Measurements from ENCODE around the gene RYR2. TPM values are rescaled to one million over a fixed set of nuclear protein-coding genes. Genes with fewer than 3 reads are reported as not detected.
"Not testable (repeated sequence)": the region's sequence is repeated elsewhere in the genome, so short reads cannot be mapped to it uniquely, and the experiment has no call there.

The RYR2 gene
- total RNA-seq, 1 donor from 2014 or later = 15.2 TPM

DNA sequence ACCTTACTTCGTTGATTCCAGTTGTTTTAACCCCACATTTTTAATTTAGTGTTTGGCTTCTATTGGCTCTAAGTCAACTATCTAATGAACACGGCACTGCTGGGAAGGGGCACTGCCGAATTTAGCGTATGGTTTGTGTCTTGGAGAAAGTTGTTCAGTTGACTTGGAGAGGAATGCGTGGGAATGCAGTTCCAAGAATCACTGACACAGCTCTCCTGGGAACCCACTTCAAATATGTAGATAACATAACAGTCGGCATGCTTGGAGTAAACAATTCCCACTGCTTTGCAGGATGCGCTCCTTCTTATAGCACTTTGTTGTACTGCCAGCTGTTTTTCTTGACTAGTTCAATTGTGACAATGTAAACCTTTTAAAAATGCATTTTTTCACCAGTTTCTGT, 104.3 kb downstream of the RYR2 start:
- H3K4me1 ChIP-seq = peaks cover 2 to 6% of the 10 kb centered on the region in 2 donors

DNA sequence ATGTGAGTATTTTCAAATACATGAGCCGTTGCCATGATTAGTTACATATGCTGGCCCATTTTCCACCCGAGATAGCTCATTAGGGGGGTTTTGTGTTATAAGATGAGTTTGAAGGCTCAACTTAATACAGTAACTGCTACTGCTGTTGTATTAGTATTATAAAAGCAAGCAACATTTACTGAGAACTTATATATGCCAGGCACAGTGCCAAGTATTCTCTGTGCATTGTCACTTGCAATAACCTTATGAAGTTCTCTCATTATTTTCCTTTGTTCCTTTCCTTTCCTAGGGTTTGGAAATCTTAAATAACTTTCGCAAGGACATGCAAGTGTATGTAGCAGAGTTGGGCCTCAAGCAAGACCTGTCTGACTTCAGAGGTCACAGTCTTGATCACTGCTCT, 107.9 kb downstream of the RYR2 start:
- no peak overlapping the region for H3K4me3 ChIP-seq
- H3K27me3 ChIP-seq = no peaks in the 10 kb centered on the region
- H3K36me3 ChIP-seq = no peaks in the 10 kb centered on the region
- DNase-seq (ENCODE audit: low spot score in 2 of 2) = no peak
- no peaks in the 10 kb centered on the region for H3K9me3 ChIP-seq
- H3K4me1 ChIP-seq = no peaks in the 10 kb centered on the region
- intact Hi-C loops (cut with DNase I) = no loop called here
- H3K27ac ChIP-seq = no peak overlapping the region
- TF ChIP-seq, protein P1, sequence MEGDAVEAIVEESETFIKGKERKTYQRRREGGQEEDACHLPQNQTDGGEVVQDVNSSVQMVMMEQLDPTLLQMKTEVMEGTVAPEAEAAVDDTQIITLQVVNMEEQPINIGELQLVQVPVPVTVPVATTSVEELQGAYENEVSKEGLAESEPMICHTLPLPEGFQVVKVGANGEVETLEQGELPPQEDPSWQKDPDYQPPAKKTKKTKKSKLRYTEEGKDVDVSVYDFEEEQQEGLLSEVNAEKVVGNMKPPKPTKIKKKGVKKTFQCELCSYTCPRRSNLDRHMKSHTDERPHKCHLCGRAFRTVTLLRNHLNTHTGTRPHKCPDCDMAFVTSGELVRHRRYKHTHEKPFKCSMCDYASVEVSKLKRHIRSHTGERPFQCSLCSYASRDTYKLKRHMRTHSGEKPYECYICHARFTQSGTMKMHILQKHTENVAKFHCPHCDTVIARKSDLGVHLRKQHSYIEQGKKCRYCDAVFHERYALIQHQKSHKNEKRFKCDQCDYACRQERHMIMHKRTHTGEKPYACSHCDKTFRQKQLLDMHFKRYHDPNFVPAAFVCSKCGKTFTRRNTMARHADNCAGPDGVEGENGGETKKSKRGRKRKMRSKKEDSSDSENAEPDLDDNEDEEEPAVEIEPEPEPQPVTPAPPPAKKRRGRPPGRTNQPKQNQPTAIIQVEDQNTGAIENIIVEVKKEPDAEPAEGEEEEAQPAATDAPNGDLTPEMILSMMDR (IDR thresholded peaks at IDR 0.05) = no peak

More for the DNA sequence above, 104.3 kb downstream of the RYR2 start:
- no peaks in the 10 kb centered on the region for H3K27me3 ChIP-seq
- peak overlapping the region in 1 of 2 donors; percentile 41 for H3K4me3 ChIP-seq
- H3K36me3 ChIP-seq = no peaks in the 10 kb centered on the region
- intact Hi-C loops (cut with DNase I) = no loop called here
- peak overlapping the region in 1 of 2 donors; percentile 25 for H3K27ac ChIP-seq
- TF ChIP-seq, protein P1 (IDR thresholded peaks at IDR 0.05) = no peak
- no peaks in the 10 kb centered on the region for H3K9me3 ChIP-seq
- peak in 1 of 2 donors; percentile 65 for DNase-seq (ENCODE audit: low spot score in 2 of 2)

DNA sequence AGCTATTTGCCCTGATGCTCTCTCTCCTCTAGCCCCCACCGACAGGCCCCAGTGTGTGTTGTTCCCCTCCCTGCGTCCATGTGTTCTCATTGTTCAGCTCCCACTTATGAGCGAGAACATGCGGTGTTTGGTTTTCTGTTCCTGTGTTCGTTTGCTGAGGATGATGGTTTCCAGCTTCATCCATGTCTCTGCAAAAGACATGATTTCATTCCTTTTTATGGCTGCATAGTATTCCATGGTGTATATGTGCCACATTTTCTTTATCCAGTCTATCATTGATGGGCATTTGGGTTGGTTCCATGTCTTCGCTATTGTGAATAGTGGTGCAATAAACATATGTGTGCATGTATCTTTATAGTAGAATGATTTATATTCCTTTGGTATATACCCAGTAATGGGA, 110.0 kb downstream of the RYR2 start:
- intact Hi-C loops (cut with DNase I); H3K27me3 ChIP-seq; DNase-seq (ENCODE audit: low spot score in 2 of 2); H3K4me3 ChIP-seq; H3K9me3 ChIP-seq; H3K36me3 ChIP-seq; H3K4me1 ChIP-seq; H3K27ac ChIP-seq: not testable (repeated sequence)

DNA sequence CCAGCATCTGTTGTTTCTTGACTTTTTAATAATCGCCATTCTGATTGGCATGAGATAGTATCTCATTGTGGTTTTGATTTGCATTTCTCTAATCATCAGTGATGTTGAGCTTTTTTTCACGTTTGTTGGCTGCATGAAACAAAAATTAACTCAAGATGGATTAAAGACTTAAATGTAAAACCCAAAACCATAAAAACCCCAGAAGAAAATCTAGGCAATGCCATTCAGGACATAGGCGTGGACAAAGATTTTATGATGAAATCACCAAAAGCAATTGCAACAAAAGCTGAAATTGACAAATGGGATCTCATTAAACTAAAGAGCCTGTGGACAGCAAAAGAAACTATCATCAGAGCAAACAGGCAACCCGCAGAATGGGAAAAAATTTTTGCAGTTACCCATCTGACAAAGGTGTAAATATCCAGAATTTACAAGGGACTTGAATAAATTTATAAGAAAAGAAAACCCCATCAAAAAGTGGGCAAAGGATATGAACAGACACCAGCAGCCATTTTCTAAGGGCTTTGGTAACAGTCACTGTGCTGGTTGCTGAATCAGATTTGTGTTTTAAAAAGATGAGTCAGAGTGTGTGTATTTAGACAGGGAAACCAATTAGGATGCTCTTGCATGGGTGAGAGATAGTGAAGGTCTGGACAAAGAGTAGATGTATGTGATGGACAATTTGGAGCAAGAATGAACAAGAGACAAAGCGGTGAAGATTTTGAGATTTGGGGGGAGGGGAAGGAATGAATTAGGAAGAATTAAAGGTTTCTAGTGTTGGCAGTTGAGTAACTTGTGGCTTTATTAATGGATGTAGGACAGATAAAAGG, 110.7 kb downstream of the RYR2 start:
- H3K27me3 ChIP-seq = no peaks in the 10 kb centered on the region
- TF ChIP-seq, protein P1 (IDR thresholded peaks at IDR 0.05) = no peak
- no peaks in the 10 kb centered on the region for H3K4me1 ChIP-seq
- H3K27ac ChIP-seq = no peak overlapping the region
- H3K36me3 ChIP-seq = no peaks in the 10 kb centered on the region
- no peaks in the 10 kb centered on the region for H3K9me3 ChIP-seq
- no peak for DNase-seq (ENCODE audit: low spot score in 2 of 2)
- H3K4me3 ChIP-seq = no peak overlapping the region
- intact Hi-C loops (cut with DNase I) = no loop called here

DNA sequence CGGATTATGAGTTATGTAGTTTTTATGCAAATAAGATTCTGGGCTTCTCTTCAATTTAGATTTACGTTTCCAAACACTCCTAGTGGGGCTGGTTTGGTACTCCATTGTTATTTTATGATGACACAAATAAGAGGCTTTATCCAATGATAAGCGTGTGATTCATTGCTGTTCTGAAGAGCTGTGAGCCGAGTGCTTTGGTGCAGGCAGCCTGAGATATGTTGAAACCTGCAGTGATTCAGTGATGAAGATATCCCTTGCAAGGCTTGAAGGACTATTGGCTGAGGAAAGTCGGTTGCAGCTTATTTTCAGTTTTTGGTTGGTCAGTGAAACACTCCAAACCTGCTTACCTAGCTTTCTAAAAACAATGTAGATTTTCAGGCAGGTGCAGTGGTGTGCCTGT, 112.2 kb downstream of the RYR2 start:
- TF ChIP-seq, protein P1 (IDR thresholded peaks at IDR 0.05) = no peak
- H3K4me3 ChIP-seq = no peak overlapping the region
- no peak for DNase-seq (ENCODE audit: low spot score in 2 of 2)
- no peak overlapping the region for H3K27ac ChIP-seq
- no peaks in the 10 kb centered on the region for H3K27me3 ChIP-seq
- no peaks in the 10 kb centered on the region for H3K9me3 ChIP-seq
- no peaks in the 10 kb centered on the region for H3K4me1 ChIP-seq
- intact Hi-C loops (cut with DNase I) = no loop called here
- no peaks in the 10 kb centered on the region for H3K36me3 ChIP-seq

DNA sequence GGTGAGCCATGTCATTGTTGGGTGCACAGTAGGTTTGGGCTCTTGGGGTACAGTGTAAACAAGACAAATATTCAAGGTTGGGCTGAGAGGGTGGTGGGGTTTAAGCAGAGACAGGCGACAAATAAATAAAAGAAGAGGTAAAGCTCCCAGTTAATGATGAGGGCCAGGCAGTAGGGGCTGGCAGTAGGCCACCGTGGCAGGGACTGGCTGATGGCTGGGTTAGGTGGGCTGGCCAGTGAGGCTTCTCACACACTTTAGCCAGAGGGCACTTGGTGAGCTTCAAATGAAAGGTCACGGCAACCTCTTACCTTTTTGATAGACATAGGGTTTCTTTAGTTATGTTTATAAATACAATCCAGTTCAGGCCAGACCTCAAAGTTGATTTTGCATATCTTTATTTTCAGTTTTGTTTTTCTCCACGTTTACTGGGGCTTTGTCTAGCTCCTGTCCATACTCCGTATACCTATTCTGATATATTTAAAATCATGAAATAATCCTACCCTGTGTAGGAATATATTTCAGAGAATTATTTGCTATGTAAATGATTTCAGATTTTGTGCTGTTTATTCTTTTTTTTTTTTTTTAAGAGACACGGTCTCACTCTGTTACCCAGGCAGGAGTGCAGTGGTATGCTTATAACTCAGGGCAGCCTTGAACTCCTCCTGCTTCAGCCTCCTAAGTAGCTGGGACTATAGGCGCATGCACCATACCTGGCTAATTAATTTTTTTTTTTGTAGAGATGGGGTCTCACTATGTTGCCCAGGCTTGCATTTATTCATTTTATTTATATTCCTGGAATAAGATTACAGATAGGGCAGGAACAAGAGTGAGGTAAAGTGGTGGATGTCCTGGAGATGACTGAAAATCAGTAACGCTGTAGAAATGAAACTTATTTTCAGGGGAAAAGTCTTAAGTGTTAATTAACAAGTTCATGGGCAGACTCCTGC, 122.7 kb downstream of the RYR2 start:
- no peaks in the 10 kb centered on the region for H3K36me3 ChIP-seq
- no peak overlapping the region for H3K27ac ChIP-seq
- H3K4me1 ChIP-seq = no peaks in the 10 kb centered on the region
- no peaks in the 10 kb centered on the region for H3K9me3 ChIP-seq
- H3K27me3 ChIP-seq = no peaks in the 10 kb centered on the region
- intact Hi-C loops (cut with DNase I) = no loop called here
- H3K4me3 ChIP-seq = no peak overlapping the region
- DNase-seq (ENCODE audit: low spot score in 2 of 2) = no peak
- TF ChIP-seq, protein P1 (IDR thresholded peaks at IDR 0.05) = no peak
